ENCODE data around the gene FOXD4L6. TPM values are rescaled to one million over a fixed set of nuclear protein-coding genes. Genes with fewer than 3 reads are reported as not detected.

FOXD4L6 gene
- total RNA-seq, 4 donors from 2014 or later = 0.19 to 1.1 (median 0.25) TPM; not detected in 1

Other genes starting within 250 kb of the FOXD4L6 start
- 1 to 10 TPM; 6.8 to 10.0 (median 7.5) TPM for gene ZNG1F, start 60.6 kb upstream of the FOXD4L6 start, total RNA-seq

All from omental fat pad (tissue), 4 donors.